Measurements from ENCODE around the gene ZNF146.
"Not testable (repeated sequence)": the region's sequence is repeated elsewhere in the genome, so short reads cannot be mapped to it uniquely, and the experiment has no call there.

ZNF146 gene

GRCh38 chr19:36214386-36215275 is at the start of gene ZNF146, which contains the start of gene ZNF565:
Gene ZNF146 (plus strand): TSS chr19:36215106. CDS start chr19:36236441, 21,335 bp downstream.
Gene ZNF565 (minus strand): TSS chr19:36214665. CDS start chr19:36201985, 12,680 bp downstream.
- peak; percentile 97 for DNase-seq (ENCODE audit: insufficient read length, low spot score)
- peak; percentile 84 for FAIRE-seq

GRCh38 chr19:36169084-36169760 is 45.7 kb upstream of the ZNF146 start:
- FAIRE-seq, result no peak

GRCh38 chr19:36172852-36173251 is 42.1 kb upstream of the ZNF146 start:
- DNase-seq (ENCODE audit: insufficient read length, low spot score), result no peak

More at GRCh38 chr19:36169084-36169760, 45.7 kb upstream of the ZNF146 start:
- DNase-seq (ENCODE audit: insufficient read length, low spot score), result no peak

GRCh38 chr19:36173846-36174245 is 41.1 kb upstream of the ZNF146 start:
- DNase-seq (ENCODE audit: insufficient read length, low spot score); FAIRE-seq: not testable (repeated sequence)

More at GRCh38 chr19:36172852-36173251, 42.1 kb upstream of the ZNF146 start:
- FAIRE-seq, result no peak

GRCh38 chr19:36179077-36179476 is 35.8 kb upstream of the ZNF146 start:
- not testable (repeated sequence) for FAIRE-seq

GRCh38 chr19:36182612-36183244 is 32.2 kb upstream of the ZNF146 start:
- FAIRE-seq, result no peak
- no peak for DNase-seq (ENCODE audit: insufficient read length, low spot score)

More at GRCh38 chr19:36179077-36179476, 35.8 kb upstream of the ZNF146 start:
- DNase-seq (ENCODE audit: insufficient read length, low spot score), result not testable (repeated sequence)

- DNase-seq (ENCODE audit: insufficient read length, low spot score), result no peak
- no peak for FAIRE-seq
Observed at GRCh38 chr19:36183245-36183628, 31.7 kb upstream of the ZNF146 start.

- DNase-seq (ENCODE audit: insufficient read length, low spot score); FAIRE-seq: not testable (repeated sequence)
Observed at GRCh38 chr19:36186722-36187121, 28.2 kb upstream of the ZNF146 start.

GRCh38 chr19:36196249-36196648 is 18.7 kb upstream of the ZNF146 start:
- DNase-seq (ENCODE audit: insufficient read length, low spot score) (no peak), FAIRE-seq (no peak)

GRCh38 chr19:36198119-36198518 is 16.8 kb upstream of the ZNF146 start:
- DNase-seq (ENCODE audit: insufficient read length, low spot score) (no peak), FAIRE-seq (no peak)

- no peak for DNase-seq (ENCODE audit: insufficient read length, low spot score)
- no peak for FAIRE-seq
Observed at GRCh38 chr19:36201684-36202083, 13.2 kb upstream of the ZNF146 start.

- DNase-seq (ENCODE audit: insufficient read length, low spot score) (no peak), FAIRE-seq (no peak)
Observed at GRCh38 chr19:36203293-36203692, 11.6 kb upstream of the ZNF146 start.

GRCh38 chr19:36207605-36208252 is 7.2 kb upstream of the ZNF146 start:
- DNase-seq (ENCODE audit: insufficient read length, low spot score), result no peak
- no peak for FAIRE-seq

GRCh38 chr19:36209372-36209771 is 5.5 kb upstream of the ZNF146 start:
- FAIRE-seq, result no peak
- DNase-seq (ENCODE audit: insufficient read length, low spot score), result no peak

GRCh38 chr19:36210497-36210896 is 4.4 kb upstream of the ZNF146 start:
- DNase-seq (ENCODE audit: insufficient read length, low spot score) (no peak), FAIRE-seq (no peak)

GRCh38 chr19:36212895-36213294 is 2.0 kb upstream of the ZNF146 start:
- DNase-seq (ENCODE audit: insufficient read length, low spot score) (no peak), FAIRE-seq (no peak)

GRCh38 chr19:36215276-36216123 is 594 bp downstream of the ZNF146 start:
- DNase-seq (ENCODE audit: insufficient read length, low spot score) (no peak), FAIRE-seq (no peak)

GRCh38 chr19:36221474-36221873 is 6.6 kb downstream of the ZNF146 start:
- DNase-seq (ENCODE audit: insufficient read length, low spot score) (no peak), FAIRE-seq (no peak)

- FAIRE-seq (no peak), DNase-seq (ENCODE audit: insufficient read length, low spot score) (no peak)
Observed at GRCh38 chr19:36222503-36222902, 7.6 kb downstream of the ZNF146 start.

All from HTR-8/SVneo (cell line).